ENCODE results near the gene RELN. TPM values are rescaled to one million over a fixed set of nuclear protein-coding genes. Genes with fewer than 3 reads are reported as not detected.

Gene RELN
- total and polyA plus RNA-seq, 2 of the 13 experiments (the other 11 are each of a cell fraction or from before 2014, with no cell fraction given): 315 to 332 TPM

GRCh38 chr7:104024632-104025031, 35.2 kb upstream of the RELN start (continued):
- TF ChIP-seq, protein P1, sequence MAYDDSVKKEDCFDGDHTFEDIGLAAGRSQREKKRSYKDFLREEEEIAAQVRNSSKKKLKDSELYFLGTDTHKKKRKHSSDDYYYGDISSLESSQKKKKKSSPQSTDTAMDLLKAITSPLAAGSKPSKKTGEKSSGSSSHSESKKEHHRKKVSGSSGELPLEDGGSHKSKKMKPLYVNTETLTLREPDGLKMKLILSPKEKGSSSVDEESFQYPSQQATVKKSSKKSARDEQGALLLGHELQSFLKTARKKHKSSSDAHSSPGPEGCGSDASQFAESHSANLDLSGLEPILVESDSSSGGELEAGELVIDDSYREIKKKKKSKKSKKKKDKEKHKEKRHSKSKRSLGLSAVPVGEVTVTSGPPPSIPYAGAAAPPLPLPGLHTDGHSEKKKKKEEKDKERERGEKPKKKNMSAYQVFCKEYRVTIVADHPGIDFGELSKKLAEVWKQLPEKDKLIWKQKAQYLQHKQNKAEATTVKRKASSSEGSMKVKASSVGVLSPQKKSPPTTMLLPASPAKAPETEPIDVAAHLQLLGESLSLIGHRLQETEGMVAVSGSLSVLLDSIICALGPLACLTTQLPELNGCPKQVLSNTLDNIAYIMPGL (CRISPR knock-in tag; IDR thresholded peaks at IDR 0.05; ENCODE audit: borderline replicate concordance in 1 of 2, low read depth in 1 of 2): no peak
- TF ChIP-seq AGO2 (optimal IDR thresholded peaks at IDR 0.05; ENCODE audit: low read depth, low read length) (no peak), SAP130 (CRISPR knock-in tag; IDR thresholded peaks at IDR 0.05; ENCODE audit: low read depth) (peak; percentile 34; the same call in 1 of the 2 replicates), AHDC1 (CRISPR knock-in tag; IDR thresholded peaks at IDR 0.05; ENCODE audit: borderline replicate concordance) (peak; percentile 49; the same call in 1 of the 2 replicates), NFIC (IDR thresholded peaks at IDR 0.05; ENCODE audit: low read length) (peak; percentile 43; the same call in 1 of the 2 replicates), TSC22D2 (CRISPR knock-in tag; IDR thresholded peaks at IDR 0.05; ENCODE audit: borderline replicate concordance) (no peak), BCL6 (CRISPR knock-in tag; IDR thresholded peaks at IDR 0.05) (peak; percentile 77), KDM4B (CRISPR knock-in tag; IDR thresholded peaks at IDR 0.05) (no peak), GFI1 (CRISPR knock-in tag; IDR thresholded peaks at IDR 0.05; ENCODE audit: borderline replicate concordance) (peak; percentile 56), HDAC2 (CRISPR knock-in tag; IDR thresholded peaks at IDR 0.05) (0 out of 2 replicates have a peak, but pooled peaks have one; percentile 20), ZNF362 (CRISPR knock-in tag; IDR thresholded peaks at IDR 0.05; ENCODE audit: borderline replicate concordance) (peak; percentile 89; the same call in 1 of the 2 replicates), ZNF503 (CRISPR knock-in tag; IDR thresholded peaks at IDR 0.05) (peak; percentile 47; the same call in 1 of the 2 replicates), SKI (IDR thresholded peaks at IDR 0.05; ENCODE audit: partially characterized antibody) (peak; percentile 76), SOX13 (IDR thresholded peaks at IDR 0.05) (no peak), SOX13 (CRISPR knock-in tag; conservative IDR thresholded peaks at IDR 0.05 in 1 of 2, IDR thresholded peaks at IDR 0.05 in 1 of 2) (peak in 1 of 2 experiments; percentile 67; a peak in 1 of 4 replicates), NFYC (CRISPR knock-in tag; IDR thresholded peaks at IDR 0.05) (peak; percentile 51), NR2F6 (IDR thresholded peaks at IDR 0.05) (peak; percentile 23; the same call in 1 of the 2 replicates), NR2F6 (CRISPR knock-in tag; IDR thresholded peaks at IDR 0.05) (no peak), TBL1XR1 (IDR thresholded peaks at IDR 0.05; ENCODE audit: borderline replicate concordance, low read length, partially characterized antibody) (peak; percentile 87), GATAD2A (CRISPR knock-in tag; IDR thresholded peaks at IDR 0.05) (peak; percentile 37), NCOR1 (IDR thresholded peaks at IDR 0.05; ENCODE audit: borderline replicate concordance, low read length) (peak; percentile 25; the same call in 1 of the 2 replicates)
